H1 (cell line): ENCODE data around the gene COL17A1.

ENCODE experiments used
- RFX5 ChIP-seq: IDR thresholded peaks from 2 replicates; pipeline ENCODE4 v1.6.1; 2011; ENCODE audit warnings: low read depth, low read length, improper control_type of control experiment, borderline replicate concordance
- TBP ChIP-seq: IDR thresholded peaks from 2 replicates; pipeline ENCODE4 v1.6.1; 2011; ENCODE audit warnings: low read depth, low read length, improper control_type of control experiment

GRCh38 chr10:104018471-104018870, 67.2 kb downstream of the COL17A1 start:
- TF ChIP-seq TBP (no peak), RFX5 (no peak)
